Activated naive CD8-positive, alpha-beta T cell treated with anti-CD3 and anti-CD28 coated beads for 36 hours (primary cell): ENCODE results near the gene TAS2R9. TPM values are rescaled to one million over a fixed set of nuclear protein-coding genes. Genes with fewer than 3 reads are reported as not detected.

Experiments
- DNase-seq: peaks from one replicate; pipeline ENCODE4 v3.0.0; 2021
- H3K27ac Mint-ChIP-seq: one replicate; pipeline ENCODE4 v1.8.0; 2022; ENCODE audit warnings: mild to moderate bottlenecking, moderate library complexity, mixed read lengths
- H3K27me3 Mint-ChIP-seq: one replicate; pipeline ENCODE4 v1.8.0; 2022; ENCODE audit warnings: mild to moderate bottlenecking, mixed read lengths
- H3K36me3 Mint-ChIP-seq: one replicate; pipeline ENCODE4 v1.8.0; 2021; ENCODE audit warnings: mild to moderate bottlenecking, mixed read lengths
- H3K4me1 Mint-ChIP-seq: one replicate; pipeline ENCODE4 v1.8.0; 2021; ENCODE audit warnings: mixed read lengths
- H3K4me3 Mint-ChIP-seq: one replicate; pipeline ENCODE4 v1.8.0; 2022; ENCODE audit warnings: mild to moderate bottlenecking, moderate library complexity, mixed read lengths
- H3K9me3 Mint-ChIP-seq: one replicate; pipeline ENCODE4 v1.8.0; 2022; ENCODE audit warnings: mixed read lengths
- total RNA-seq, 2 experiments: library from RNA; stranded (reverse); gene quantifications; one replicate each; pipeline ENCODE4 v1.2.3, GENCODE V29; 2021

TAS2R9 gene, protein sequence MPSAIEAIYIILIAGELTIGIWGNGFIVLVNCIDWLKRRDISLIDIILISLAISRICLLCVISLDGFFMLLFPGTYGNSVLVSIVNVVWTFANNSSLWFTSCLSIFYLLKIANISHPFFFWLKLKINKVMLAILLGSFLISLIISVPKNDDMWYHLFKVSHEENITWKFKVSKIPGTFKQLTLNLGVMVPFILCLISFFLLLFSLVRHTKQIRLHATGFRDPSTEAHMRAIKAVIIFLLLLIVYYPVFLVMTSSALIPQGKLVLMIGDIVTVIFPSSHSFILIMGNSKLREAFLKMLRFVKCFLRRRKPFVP
- not detected for total RNA-seq

GRCh38 chr12:10810068-10810467 is at the start of gene TAS2R9:
TSS of gene TAS2R9 (minus strand) at chr12:10810168. CDS start at chr12:10810075, 93 bp downstream.
- Mint-ChIP-seq H3K4me1 (no peaks in the 10 kb centered on the region), H3K27me3 (peaks cover 18% of the 10 kb centered on the region), H3K27ac (no peak within 1 kb of the TSS)

DNA sequence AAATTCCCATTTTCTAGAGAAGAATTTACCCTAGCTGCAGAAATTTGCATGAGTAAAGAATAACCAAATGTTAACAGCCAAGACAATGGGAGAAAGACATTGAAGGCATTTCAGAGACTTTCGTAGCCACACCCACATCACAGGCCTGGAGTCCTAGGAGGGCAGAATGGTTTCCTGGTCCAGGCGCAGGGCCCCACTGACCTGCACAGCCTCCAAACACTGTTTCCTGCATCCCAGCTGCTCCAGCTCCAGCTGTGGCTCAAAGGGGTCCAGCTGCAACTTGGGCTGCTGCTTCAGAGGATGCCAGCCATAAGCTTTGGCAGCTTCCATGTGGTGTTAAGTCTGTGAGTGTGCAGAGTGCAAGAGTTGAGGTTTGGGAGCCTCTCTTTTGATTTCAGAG is 45.8 kb upstream of the TAS2R9 start:
- Mint-ChIP-seq H3K36me3 (peaks cover 49% of the 10 kb centered on the region), H3K4me1 (peaks cover 23% of the 10 kb centered on the region), H3K4me3 (no peak overlapping the region), H3K27ac (no peak overlapping the region), H3K27me3 (no peaks in the 10 kb centered on the region), H3K9me3 (peaks cover 37% of the 10 kb centered on the region)
- no peak for DNase-seq

More at GRCh38 chr12:10810068-10810467, at the start of gene TAS2R9:
- Mint-ChIP-seq H3K4me3 (no peak within 1 kb of the TSS), H3K9me3 (no peaks in the 10 kb centered on the region), H3K36me3 (no peaks in the 10 kb centered on the region)
- no peak for DNase-seq

DNA sequence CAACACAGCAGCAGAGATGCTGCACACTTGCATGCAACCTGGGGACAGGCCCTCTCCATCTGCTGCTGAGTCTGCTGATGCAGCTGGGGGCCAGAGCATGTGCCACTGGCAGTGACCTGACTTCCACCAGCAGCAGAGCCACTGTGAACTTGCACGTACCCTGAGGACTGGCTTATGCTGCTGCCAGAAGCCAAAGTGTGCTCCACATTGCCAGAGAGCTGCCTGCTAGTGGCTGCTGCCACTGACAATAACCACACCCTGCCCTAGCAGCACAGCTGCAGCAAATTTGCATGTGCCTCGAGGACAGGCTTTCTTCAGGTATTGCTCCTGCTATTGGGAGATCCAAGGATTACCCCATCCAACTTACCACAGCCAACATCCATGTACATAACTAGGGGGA is 43.8 kb upstream of the TAS2R9 start:
- H3K27ac Mint-ChIP-seq, result no peak overlapping the region

DNA sequence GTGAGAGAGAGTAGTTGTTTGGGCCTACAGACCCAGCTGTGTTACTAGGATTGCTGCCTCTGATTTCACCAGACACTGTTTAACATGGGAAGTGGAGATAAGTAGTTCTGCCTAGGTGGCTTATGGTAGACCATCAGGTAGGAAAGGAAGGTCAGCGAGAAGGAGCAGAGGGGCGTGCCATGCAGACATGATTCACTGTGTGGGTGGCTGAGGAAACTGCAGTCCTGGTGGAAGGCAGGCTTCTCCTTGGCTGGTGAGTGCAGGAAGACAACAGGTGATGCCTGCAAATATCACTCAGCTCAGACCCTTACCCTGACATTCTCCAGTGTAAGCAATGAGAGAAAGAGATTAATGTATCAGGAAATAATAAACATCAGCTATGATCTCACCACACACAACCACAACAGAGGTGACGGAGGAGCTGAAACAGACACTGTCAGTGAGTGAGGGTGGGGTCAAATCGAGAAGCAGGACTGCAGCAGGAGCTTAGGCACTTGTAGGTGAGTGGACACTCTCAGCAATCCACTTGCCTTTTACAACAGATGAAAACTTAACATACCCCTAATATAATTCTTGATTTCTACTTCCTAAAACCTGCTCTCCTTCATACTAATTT is 41.4 kb upstream of the TAS2R9 start:
- no peak overlapping the region for H3K27ac Mint-ChIP-seq
- H3K4me1 Mint-ChIP-seq, result peaks cover 37% of the 10 kb centered on the region
- DNase-seq, result no peak
- peaks cover 8% of the 10 kb centered on the region for H3K9me3 Mint-ChIP-seq
- H3K27me3 Mint-ChIP-seq, result no peaks in the 10 kb centered on the region
- H3K36me3 Mint-ChIP-seq, result peaks cover 23% of the 10 kb centered on the region
- no peak overlapping the region for H3K4me3 Mint-ChIP-seq

More for the DNA sequence above, 43.8 kb upstream of the TAS2R9 start:
- Mint-ChIP-seq H3K4me1 (peaks cover 37% of the 10 kb centered on the region), H3K4me3 (no peak overlapping the region), H3K9me3 (peaks cover 28% of the 10 kb centered on the region), H3K36me3 (peaks cover 36% of the 10 kb centered on the region), H3K27me3 (no peaks in the 10 kb centered on the region)
- DNase-seq, result no peak

DNA sequence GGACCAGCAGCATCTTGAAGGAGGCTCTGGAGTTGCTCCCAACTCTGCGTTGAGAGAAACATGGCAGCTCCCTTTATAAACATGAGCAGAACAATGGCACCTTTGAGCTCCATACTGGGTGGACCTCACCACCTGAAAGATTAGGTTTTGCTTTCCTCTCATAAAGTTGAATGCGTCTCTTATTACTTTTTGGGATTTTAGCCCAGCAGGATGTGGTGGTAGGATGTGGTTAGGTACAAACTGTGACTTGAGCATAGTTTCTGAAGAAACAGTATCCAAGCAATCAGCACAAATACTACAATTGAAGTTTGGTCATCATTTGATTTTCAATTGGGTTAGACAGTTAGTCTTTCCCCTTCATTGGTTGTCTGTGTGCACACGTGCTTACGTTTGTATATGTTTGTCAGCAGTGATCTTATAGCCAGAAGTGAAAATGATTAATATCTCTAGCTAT is 39.5 kb upstream of the TAS2R9 start, which contains the start of gene PRR4:
Gene PRR4 (minus strand): TSS at position 51 of the 454 bp plus-strand sequence. CDS start 38 bp downstream, at position 13.
- H3K27ac Mint-ChIP-seq, result no peak within 1 kb of the TSS
- DNase-seq, result peak; percentile 11
- no peak within 1 kb of the TSS for H3K4me3 Mint-ChIP-seq
- H3K9me3 Mint-ChIP-seq, result no peaks in the 10 kb centered on the region
- no peaks in the 10 kb centered on the region for H3K27me3 Mint-ChIP-seq
- peaks cover 16% of the 10 kb centered on the region for H3K36me3 Mint-ChIP-seq
- H3K4me1 Mint-ChIP-seq, result peaks cover 34% of the 10 kb centered on the region

DNA sequence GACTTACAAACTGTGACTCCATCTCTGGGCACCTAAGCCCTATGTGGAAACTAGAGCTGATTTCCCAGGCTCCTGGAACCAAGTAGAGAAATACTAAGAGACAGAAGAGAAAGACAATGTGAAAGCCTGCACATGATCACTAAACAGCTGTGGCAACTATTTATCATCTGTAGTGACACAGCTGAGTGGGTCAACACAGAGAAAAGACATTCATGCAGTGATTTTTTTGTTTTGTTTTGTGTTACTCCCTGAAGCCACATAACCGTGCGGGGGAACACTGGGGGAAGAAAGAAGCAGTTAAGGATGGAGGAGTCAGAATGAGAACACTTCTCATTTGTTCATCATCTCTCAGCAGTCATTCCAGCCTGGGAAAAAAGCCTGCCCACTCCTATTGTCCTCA is 37.8 kb upstream of the TAS2R9 start:
- peaks cover 19% of the 10 kb centered on the region for H3K36me3 Mint-ChIP-seq

DNA sequence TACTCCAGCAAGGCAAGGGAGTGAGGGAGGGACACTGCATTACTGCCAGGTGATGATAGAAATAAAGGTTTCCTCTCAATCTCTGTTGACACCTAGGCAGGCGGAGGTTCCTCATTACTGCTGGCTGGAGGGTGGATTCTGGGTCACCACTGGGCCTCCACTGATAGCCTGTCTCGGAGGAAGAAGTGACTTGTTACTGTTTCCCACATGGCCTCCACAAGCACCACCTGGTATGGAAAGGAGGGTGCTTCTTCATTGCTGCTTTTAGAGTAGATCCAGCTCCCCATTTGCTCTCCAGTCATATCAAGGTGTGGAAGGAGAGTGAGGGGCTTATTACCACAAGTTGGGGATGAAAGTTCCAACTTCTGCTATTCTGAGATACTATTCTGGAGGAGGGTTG is 32.9 kb upstream of the TAS2R9 start:
- H3K4me3 Mint-ChIP-seq, result no peak overlapping the region
- H3K36me3 Mint-ChIP-seq, result peaks cover 22% of the 10 kb centered on the region
- no peak for DNase-seq
- H3K9me3 Mint-ChIP-seq, result peaks cover 2% of the 10 kb centered on the region
- H3K27me3 Mint-ChIP-seq, result no peaks in the 10 kb centered on the region
- no peak overlapping the region for H3K27ac Mint-ChIP-seq
- H3K4me1 Mint-ChIP-seq, result no peaks in the 10 kb centered on the region

More for the DNA sequence above, 37.8 kb upstream of the TAS2R9 start:
- DNase-seq, result no peak
- Mint-ChIP-seq H3K4me3 (no peak overlapping the region), H3K4me1 (peaks cover 31% of the 10 kb centered on the region), H3K27me3 (no peaks in the 10 kb centered on the region), H3K27ac (no peak overlapping the region), H3K9me3 (no peaks in the 10 kb centered on the region)

GRCh38 chr12:10838461-10838860 is 28.5 kb upstream of the TAS2R9 start:
- Mint-ChIP-seq H3K4me3 (no peak overlapping the region), H3K36me3 (peaks cover 11% of the 10 kb centered on the region), H3K27me3 (no peaks in the 10 kb centered on the region), H3K4me1 (no peaks in the 10 kb centered on the region), H3K9me3 (peaks cover 8% of the 10 kb centered on the region), H3K27ac (no peak overlapping the region)
- no peak for DNase-seq

DNA sequence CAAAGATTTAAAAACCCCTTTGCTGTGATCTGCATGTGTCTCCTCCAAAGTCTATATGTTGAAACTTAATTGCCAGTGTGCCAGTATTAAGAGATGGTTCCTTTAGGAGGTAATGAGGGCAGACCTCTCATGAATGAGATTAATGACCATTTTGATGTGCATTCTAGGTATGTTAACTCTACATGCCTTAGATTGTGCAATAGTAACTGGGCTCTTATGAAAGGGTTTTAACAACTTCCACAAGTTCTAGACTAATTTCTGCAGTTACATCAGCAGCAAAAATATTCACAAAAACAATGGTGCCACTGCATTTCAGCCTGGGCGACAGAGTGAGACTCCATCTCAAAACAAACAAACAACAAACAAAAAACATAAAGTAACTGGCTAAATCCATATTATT is 20.0 kb upstream of the TAS2R9 start:
- Mint-ChIP-seq H3K4me1 (no peaks in the 10 kb centered on the region), H3K36me3 (no peaks in the 10 kb centered on the region), H3K27ac (no peak overlapping the region), H3K9me3 (no peaks in the 10 kb centered on the region), H3K27me3 (no peaks in the 10 kb centered on the region), H3K4me3 (no peak overlapping the region)
- DNase-seq, result no peak

DNA sequence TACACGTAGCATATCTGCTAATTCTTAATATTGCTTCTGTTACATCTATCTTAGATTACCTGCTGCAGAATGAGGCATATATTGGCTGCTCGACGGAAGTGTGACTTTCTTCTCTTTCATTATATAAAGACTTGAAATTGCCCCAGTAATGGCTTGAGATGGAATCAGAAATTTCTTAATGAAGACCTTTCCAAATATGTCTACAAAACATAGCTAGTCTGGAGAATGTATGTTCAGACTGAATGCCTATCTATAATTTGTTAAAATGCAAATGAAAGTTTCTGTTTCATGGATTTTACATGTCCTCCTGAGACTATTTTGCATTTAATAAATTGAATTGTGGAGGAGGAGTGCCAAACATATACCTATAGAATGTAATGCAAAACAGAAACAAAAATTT is 16.3 kb upstream of the TAS2R9 start, which contains the start of gene TAS2R10:
Gene TAS2R10 (minus strand): TSS at position 101 of the 400 bp plus-strand sequence. CDS start 89 bp downstream, at position 12.
- H3K4me1 Mint-ChIP-seq, result no peaks in the 10 kb centered on the region
- H3K27me3 Mint-ChIP-seq, result no peaks in the 10 kb centered on the region
- H3K27ac Mint-ChIP-seq, result no peak within 1 kb of the TSS
- DNase-seq, result no peak
- H3K4me3 Mint-ChIP-seq, result no peak within 1 kb of the TSS
- no peaks in the 10 kb centered on the region for H3K36me3 Mint-ChIP-seq
- H3K9me3 Mint-ChIP-seq, result no peaks in the 10 kb centered on the region

DNA sequence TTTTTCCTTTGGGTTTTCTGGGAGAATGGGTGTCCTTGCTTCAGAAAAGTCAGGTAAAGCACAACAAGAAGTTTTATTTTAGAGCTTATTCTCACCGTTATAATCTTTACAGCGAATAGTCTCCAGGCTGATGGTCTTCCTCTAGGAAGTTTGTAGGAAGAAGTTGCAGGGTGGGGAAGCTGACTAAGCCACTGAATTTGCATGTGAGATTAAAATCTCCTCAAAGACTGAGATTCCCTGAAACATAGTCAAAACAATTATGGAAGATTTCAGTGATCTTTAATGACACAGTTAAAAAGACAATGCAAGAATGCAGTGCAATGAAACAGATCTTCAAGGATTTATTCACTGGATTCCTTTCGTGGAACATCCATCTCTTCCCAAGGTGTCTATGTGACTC is 15.0 kb upstream of the TAS2R9 start:
- Mint-ChIP-seq H3K4me1 (no peaks in the 10 kb centered on the region), H3K4me3 (no peak overlapping the region), H3K36me3 (no peaks in the 10 kb centered on the region), H3K27me3 (no peaks in the 10 kb centered on the region), H3K9me3 (no peaks in the 10 kb centered on the region), H3K27ac (no peak overlapping the region)
- no peak for DNase-seq

DNA sequence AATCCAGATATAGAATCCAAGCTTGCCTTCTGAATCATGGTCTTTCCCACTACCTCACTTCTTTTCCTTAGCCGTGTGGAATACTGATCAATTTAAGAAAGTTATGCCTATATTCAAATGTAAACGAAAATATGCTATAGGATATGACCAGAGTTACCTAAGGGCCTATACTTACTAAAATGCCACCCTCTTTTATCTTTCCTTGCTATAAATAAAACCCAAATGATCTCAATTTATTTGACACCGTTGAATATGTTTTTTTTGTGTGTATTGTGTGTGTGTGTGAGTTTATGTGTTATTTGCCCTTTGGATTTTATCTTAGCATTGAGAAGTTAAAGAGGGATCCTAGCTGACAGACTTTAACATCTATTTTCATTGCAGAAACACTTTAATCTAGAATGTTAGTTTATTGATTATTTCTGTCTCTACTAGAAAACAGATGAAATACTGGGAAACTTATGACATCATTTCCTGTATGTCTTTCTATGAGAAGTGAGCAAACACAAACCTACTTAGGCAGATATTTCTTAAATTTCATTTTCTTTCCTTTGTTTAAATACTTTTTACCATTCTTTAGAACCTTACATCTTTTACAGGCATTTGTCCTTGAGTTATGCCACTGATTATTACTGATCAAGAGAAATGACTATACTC is 2.0 kb upstream of the TAS2R9 start:
- H3K9me3 Mint-ChIP-seq, result no peaks in the 10 kb centered on the region
- peaks cover 14% of the 10 kb centered on the region for H3K27me3 Mint-ChIP-seq
- no peak overlapping the region for H3K4me3 Mint-ChIP-seq
- no peak overlapping the region for H3K27ac Mint-ChIP-seq
- H3K4me1 Mint-ChIP-seq, result no peaks in the 10 kb centered on the region
- no peak for DNase-seq
- H3K36me3 Mint-ChIP-seq, result no peaks in the 10 kb centered on the region

DNA sequence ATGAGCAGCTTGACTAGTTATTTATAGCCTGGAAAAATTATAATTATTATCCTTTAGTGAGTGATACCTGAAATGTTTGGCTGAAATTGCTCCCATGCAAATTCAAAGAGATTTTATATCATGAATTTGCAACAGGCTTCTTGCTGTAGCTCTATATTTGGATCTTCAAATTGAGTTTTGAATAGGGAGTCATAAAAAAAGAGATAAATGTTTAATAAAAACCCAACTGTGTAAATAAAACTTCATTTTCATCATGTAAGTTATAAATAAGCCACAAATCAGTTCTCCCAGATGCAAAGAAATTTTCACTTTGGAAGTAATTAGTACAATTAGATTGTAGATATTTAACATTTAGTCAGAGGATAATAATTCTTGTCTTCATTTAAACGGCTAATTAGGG is 2.8 kb downstream of the TAS2R9 start, which contains the start of gene TAS2R8:
Gene TAS2R8 (minus strand): TSS at position 101 of the 400 bp plus-strand sequence. CDS start 306 bp downstream, outside the sequence.
- H3K9me3 Mint-ChIP-seq, result no peaks in the 10 kb centered on the region
- H3K4me3 Mint-ChIP-seq, result no peak within 1 kb of the TSS
- H3K4me1 Mint-ChIP-seq, result no peaks in the 10 kb centered on the region
- DNase-seq, result no peak
- no peaks in the 10 kb centered on the region for H3K36me3 Mint-ChIP-seq
- H3K27me3 Mint-ChIP-seq, result peaks cover 28% of the 10 kb centered on the region
- no peak within 1 kb of the TSS for H3K27ac Mint-ChIP-seq

GRCh38 chr12:10802587-10802986 is 7.4 kb downstream of the TAS2R9 start, which contains the start of gene TAS2R7:
TSS of gene TAS2R7 (minus strand) at chr12:10802627. CDS start at chr12:10802570, 57 bp downstream.
- H3K9me3 Mint-ChIP-seq, result no peaks in the 10 kb centered on the region
- H3K4me3 Mint-ChIP-seq, result no peak within 1 kb of the TSS
- DNase-seq, result no peak
- peaks cover 37% of the 10 kb centered on the region for H3K27me3 Mint-ChIP-seq
- H3K36me3 Mint-ChIP-seq, result no peaks in the 10 kb centered on the region
- no peak within 1 kb of the TSS for H3K27ac Mint-ChIP-seq
- no peaks in the 10 kb centered on the region for H3K4me1 Mint-ChIP-seq

DNA sequence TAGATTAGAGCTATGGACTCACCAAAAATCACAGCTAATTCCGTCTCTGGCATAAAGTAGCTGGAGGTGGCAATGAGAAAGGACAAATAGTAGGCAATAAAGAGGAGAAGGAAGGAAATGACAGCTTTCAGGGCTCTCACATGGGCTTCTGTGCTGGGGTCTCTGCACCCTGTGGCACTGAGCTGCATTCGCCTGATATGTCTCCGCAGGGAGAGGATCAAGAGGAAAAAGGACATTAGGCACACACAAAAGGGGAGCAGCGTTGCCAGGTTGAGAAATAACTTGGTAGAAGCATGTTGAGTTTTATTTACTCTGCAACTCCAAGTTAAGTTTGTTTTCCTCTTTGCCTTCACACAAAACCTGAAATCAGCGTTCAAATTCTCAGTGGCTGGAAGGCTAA is 8.2 kb downstream of the TAS2R9 start:
- Mint-ChIP-seq H3K9me3 (no peaks in the 10 kb centered on the region), H3K36me3 (no peaks in the 10 kb centered on the region), H3K4me3 (no peak overlapping the region), H3K27ac (no peak overlapping the region), H3K27me3 (peaks cover 39% of the 10 kb centered on the region), H3K4me1 (no peaks in the 10 kb centered on the region)
- no peak for DNase-seq
